Measurements from ENCODE around the gene GEMIN7. TPM values are rescaled to one million over a fixed set of nuclear protein-coding genes. Genes with fewer than 3 reads are reported as not detected.

Gene GEMIN7
- total RNA-seq, 4 donors from 2014 or later: 8.8 to 30.3 (median 21.8) TPM

DNA sequence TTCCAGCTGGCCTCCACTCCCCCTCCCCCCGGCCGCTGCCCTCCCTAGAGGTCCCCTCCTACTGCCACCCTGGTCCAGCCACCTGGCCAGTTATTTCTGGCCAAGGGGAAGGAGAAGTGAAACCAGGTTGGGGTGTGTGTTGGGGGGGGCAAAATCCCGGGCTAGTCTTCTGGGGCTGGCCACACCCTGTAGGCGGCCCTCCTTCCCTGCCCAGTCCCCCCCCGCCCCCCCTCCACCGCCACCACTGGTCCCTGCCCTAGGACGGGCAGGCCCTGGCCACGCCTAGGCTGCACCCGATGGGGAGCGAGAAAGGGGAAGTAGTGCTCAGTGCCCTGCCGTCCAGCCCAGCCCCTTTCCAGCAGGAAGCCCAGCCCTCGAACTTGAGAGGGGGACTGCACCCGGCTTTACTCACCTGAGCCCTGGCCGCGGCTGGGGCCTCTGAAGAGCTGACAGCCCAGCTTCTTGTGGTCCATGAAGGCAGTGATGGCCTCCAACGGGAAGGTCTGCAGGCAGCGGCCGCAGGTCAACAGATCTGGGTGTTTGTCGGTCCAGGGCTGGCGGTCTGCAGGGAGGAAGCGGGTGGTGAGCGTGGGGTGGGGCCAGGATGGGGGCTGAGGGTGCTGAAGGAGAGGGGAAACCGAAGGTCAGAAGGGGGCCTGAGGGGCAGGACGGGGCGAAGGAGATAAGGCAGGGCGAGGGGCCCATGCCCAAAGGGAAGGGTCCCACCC is 3.6 kb upstream of the GEMIN7 start:
- Histone ChIP-seq H3K4me1 (peaks cover 0 to 45% (median 23%) of the 10 kb centered on the region in 4 donors), H3K9me3 (no peaks in the 10 kb centered on the region), H3K27me3 (peaks cover 0 to 3% of the 10 kb centered on the region in 2 donors), H3K27ac (peak overlapping the region in 3 of 4 donors; percentile 49 to 76 (median 53)), H3K4me3 (peak overlapping the region; percentile 33 to 67 (median 52)), H3K36me3 (peaks cover 0 to 21% (median 7%) of the 10 kb centered on the region in 3 donors)
- TF ChIP-seq POLR2A (IDR thresholded peaks at IDR 0.05): no peak
- no peak for TF ChIP-seq EP300 (IDR thresholded peaks at IDR 0.05)
- no peak for TF ChIP-seq CTCF (IDR thresholded peaks at IDR 0.05)
- WGBS, 2 donors: 16 to 19% methylated on average over 22 to 23 of the region's 26 CpGs
- peak in 1 of 2 donors; percentile 34 for DNase-seq (ENCODE audit: low spot score in 2 of 2)

DNA sequence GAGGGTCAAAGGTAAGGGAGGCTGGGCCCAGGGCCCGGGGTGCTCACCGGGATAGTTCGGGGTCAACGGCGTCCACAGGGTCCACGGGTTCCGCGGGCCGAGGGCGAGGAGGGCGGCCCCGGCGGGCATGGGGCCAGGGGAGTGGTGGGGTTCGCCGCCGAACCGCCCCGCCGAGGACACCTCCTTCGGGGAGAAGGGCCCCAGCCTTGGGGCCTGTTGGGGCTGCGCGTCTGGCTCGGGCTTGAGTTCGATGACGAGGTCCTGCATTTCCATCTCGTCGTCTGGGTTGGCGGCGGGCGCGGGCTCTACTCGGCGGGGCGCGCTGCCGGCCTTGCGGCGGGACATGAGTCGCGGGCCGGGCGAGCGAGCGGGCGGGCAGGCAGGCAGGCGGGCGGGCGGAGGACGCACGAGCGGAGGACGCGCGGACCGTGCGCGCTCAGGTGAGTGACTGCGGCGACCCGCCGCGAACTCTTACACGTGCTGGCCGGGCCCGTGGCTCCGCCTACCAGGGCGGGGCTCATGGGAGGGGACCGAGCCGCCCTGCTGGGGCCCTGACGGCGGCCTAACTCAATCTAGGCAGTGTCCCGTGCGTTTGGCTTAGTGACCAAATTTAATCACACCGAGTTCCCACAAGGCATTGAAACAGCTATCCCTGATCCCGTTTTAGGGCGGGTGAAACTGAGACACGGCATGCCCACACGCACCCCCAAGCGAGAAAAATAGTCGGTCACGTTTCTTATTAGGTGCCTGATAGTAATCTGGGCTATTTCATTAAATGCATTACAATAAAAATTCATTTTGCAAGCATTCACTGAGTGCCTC is 2.8 kb upstream of the GEMIN7 start, which contains the start of gene ZNF296:
Gene ZNF296, minus strand, starts transcription at position 450 of the 822 bp plus-strand sequence. Its CDS starts 105 bp downstream, at position 345.
- WGBS, 2 donors: 4 to 5% methylated on average over 44 to 81 of the region's 81 CpGs
- TF ChIP-seq EP300 (IDR thresholded peaks at IDR 0.05) (no peak), POLR2A (IDR thresholded peaks at IDR 0.05) (peak in 1 of 2 donors; percentile 30)
- Histone ChIP-seq H3K4me3 (peak within 1 kb of the TSS; percentile 33 to 67 (median 52)), H3K27ac (peak within 1 kb of the TSS in 3 of 4 donors; percentile 49 to 76 (median 53)), H3K27me3 (peaks cover 0 to 3% of the 10 kb centered on the region in 2 donors), H3K36me3 (peaks cover 0 to 13% (median 5%) of the 10 kb centered on the region in 3 donors), H3K4me1 (peaks cover 0 to 52% (median 25%) of the 10 kb centered on the region in 4 donors), H3K9me3 (no peaks in the 10 kb centered on the region)
- DNase-seq (ENCODE audit: low spot score in 2 of 2): peak; percentile 30 to 41

- no peaks in the 10 kb centered on the region for H3K9me3 ChIP-seq
- H3K4me3 ChIP-seq: peak overlapping the region in 3 of 4 donors; percentile 33 to 67 (median 57)
- peaks cover 0 to 12% (median 0%) of the 10 kb centered on the region in 3 donors for H3K36me3 ChIP-seq
- no peak for DNase-seq (ENCODE audit: low spot score in 2 of 2)
- WGBS, 2 donors: 76 to 77% methylated on average over 15 of the region's 15 CpGs
- peaks cover 0 to 52% (median 25%) of the 10 kb centered on the region in 4 donors for H3K4me1 ChIP-seq
- H3K27me3 ChIP-seq: peaks cover 0 to 3% of the 10 kb centered on the region in 2 donors
- TF ChIP-seq CTCF (IDR thresholded peaks at IDR 0.05) (no peak), EP300 (IDR thresholded peaks at IDR 0.05) (no peak), POLR2A (IDR thresholded peaks at IDR 0.05) (no peak)
- H3K27ac ChIP-seq: peak overlapping the region in 3 of 4 donors; percentile 44 to 76 (median 49)
These were observed 2.0 kb upstream of the GEMIN7 start for GRCh38 chr19:45076851-45077730.

DNA sequence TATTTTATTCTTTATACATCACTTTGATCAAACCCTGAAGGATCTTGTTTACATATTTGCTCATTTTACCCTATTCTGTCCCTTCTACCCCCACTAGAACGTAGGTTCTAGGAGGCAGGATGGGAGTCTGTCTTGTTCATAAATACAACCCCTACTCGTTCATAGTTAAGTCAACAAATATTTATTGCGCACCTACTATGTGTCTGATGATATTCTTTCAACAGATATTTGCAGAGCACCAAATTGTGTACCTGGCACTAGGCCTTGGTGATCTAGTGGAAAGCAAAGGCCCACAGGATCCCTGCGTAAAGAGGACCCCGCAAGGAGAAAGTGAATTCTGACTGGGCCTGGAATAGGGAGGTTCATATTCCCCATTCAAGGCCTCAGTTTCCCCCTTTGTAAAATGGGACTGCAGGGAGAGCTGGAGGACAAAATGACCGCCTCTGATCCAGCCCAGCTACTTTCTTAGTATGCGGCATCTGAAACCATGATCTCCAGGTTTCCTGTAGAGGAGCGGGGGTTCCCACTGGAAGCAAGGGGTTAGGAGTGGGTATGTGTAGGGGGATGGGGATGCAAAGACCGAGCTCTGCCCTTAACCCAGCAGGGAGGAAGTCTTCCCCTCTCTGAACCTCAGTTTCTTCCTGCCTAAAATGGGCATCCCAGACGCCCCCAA is 534 bp upstream of the GEMIN7 start:
- Histone ChIP-seq H3K27ac (peak overlapping the region in 2 of 4 donors; percentile 80 to 84), H3K4me3 (peak overlapping the region; percentile 58 to 95 (median 82)), H3K27me3 (peaks cover 0 to 3% of the 10 kb centered on the region in 2 donors), H3K4me1 (peaks cover 0 to 52% (median 25%) of the 10 kb centered on the region in 4 donors), H3K9me3 (no peaks in the 10 kb centered on the region), H3K36me3 (peaks cover 0 to 16% (median 0%) of the 10 kb centered on the region in 3 donors)
- no peak for DNase-seq (ENCODE audit: low spot score in 2 of 2)
- no peak for TF ChIP-seq CTCF (IDR thresholded peaks at IDR 0.05)
- TF ChIP-seq EP300 (IDR thresholded peaks at IDR 0.05): no peak
- no peak for TF ChIP-seq POLR2A (IDR thresholded peaks at IDR 0.05)
- 60 to 66% methylated on average over 9 to 10 of the region's 10 CpGs for WGBS, 2 donors
